Tibial artery (tissue), 4 donors: ENCODE results near the gene TMCC1.
"Not testable (repeated sequence)": the region's sequence is repeated elsewhere in the genome, so short reads cannot be mapped to it uniquely, and the experiment has no call there.

Source experiments
- DNase-seq, 2 donors: peaks; one replicate each; pipeline ENCODE4 v3.0.0-alpha.2; 2019
- H3K27ac ChIP-seq, 2 donors: fragments of 200-600 bp; sonication (generic) in 1 of 2; 1 replicate in 1 of 2; 2 replicates in 1 of 2; pipeline ENCODE4 v1.5.1; 2018 to 2019; ENCODE audit warnings: mild to moderate bottlenecking in 1 of 2
- H3K27me3 ChIP-seq, 2 donors: fragments of 200-600 bp; sonication (generic) in 1 of 2; one replicate each; pipeline versions ENCODE4 v1.5.1 to v1.6.0; 2016 to 2019
- H3K36me3 ChIP-seq, 3 donors: fragments of 200-600 bp; sonication (generic) in 2 of 3; one replicate each; pipeline ENCODE4 v1.5.1; 2016 to 2019; ENCODE audit warnings: mild to moderate bottlenecking in 2 of 3
- H3K4me1 ChIP-seq, 4 donors: fragments of 200-600 bp; sonication (generic) in 2 of 4; 1 replicate in 3 of 4; 2 replicates in 1 of 4; pipeline ENCODE4 v1.5.1; 2016 to 2019
- H3K4me3 ChIP-seq, 2 donors: fragments of 200-600 bp; sonication (generic) in 1 of 2; 1 replicate in 1 of 2; 2 replicates in 1 of 2; pipeline ENCODE4 v1.5.1; 2018 to 2019; ENCODE audit warnings: mild to moderate bottlenecking in 2 of 2
- H3K9me3 ChIP-seq, 3 donors: fragments of 200-600 bp; sonication (generic) in 1 of 3; one replicate each; pipeline ENCODE4 v1.5.1; 2016 to 2019
- CTCF ChIP-seq, 2 experiments: fragments of 200-600 bp in 1 of 2; fragments of 450-650 bp in 1 of 2; IDR thresholded peaks; one replicate each; pipeline ENCODE4 v1.5.1; 2017 to 2019; ENCODE audit warnings: antibody characterized with exemption in 2 of 2, mild to moderate bottlenecking in 1 of 2, moderate library complexity in 1 of 2
- intact Hi-C: fragments of 100-400 bp; cut with DNase I; formaldehyde crosslinking; loops from one replicate; pipeline ENCODE4 v1.15.0; 2023; ENCODE audit warnings: low total_unique reads

Gene TMCC1

GRCh38 chr3:129864519-129864918 is 29.0 kb downstream of the TMCC1 start:
- peaks cover 0 to 16% (median 2%) of the 10 kb centered on the region in 4 donors for H3K4me1 ChIP-seq
- intact Hi-C loops = no loop called here
- no peak overlapping the region for H3K4me3 ChIP-seq
- DNase-seq = no peak
- no peak for TF ChIP-seq CTCF (IDR thresholded peaks at IDR 0.05)
- H3K27me3 ChIP-seq = no peaks in the 10 kb centered on the region
- no peaks in the 10 kb centered on the region for H3K9me3 ChIP-seq
- H3K36me3 ChIP-seq = peaks cover 0 to 8% (median 0%) of the 10 kb centered on the region in 3 donors
- no peak overlapping the region for H3K27ac ChIP-seq

- no peaks in the 10 kb centered on the region for H3K27me3 ChIP-seq
- no peaks in the 10 kb centered on the region for H3K9me3 ChIP-seq
- DNase-seq = no peak
Observed at GRCh38 chr3:129859272-129859671, 34.2 kb downstream of the TMCC1 start.

GRCh38 chr3:129857899-129858298 is 35.6 kb downstream of the TMCC1 start:
- no peak for TF ChIP-seq CTCF (IDR thresholded peaks at IDR 0.05)
- H3K27ac ChIP-seq = no peak overlapping the region
- DNase-seq = no peak

More at GRCh38 chr3:129859272-129859671, 34.2 kb downstream of the TMCC1 start:
- Histone ChIP-seq H3K27ac (no peak overlapping the region), H3K4me3 (no peak overlapping the region), H3K36me3 (no peaks in the 10 kb centered on the region), H3K4me1 (peaks cover 0 to 29% (median 18%) of the 10 kb centered on the region in 4 donors)
- intact Hi-C loops = no loop called here
- no peak for TF ChIP-seq CTCF (IDR thresholded peaks at IDR 0.05)

GRCh38 chr3:129856790-129857189 is 36.7 kb downstream of the TMCC1 start:
- H3K4me3 ChIP-seq, H3K27me3 ChIP-seq, H3K9me3 ChIP-seq, DNase-seq, H3K36me3 ChIP-seq, intact Hi-C loops: not testable (repeated sequence)
- Histone ChIP-seq H3K27ac (peak overlapping the region; percentile 29 to 54), H3K4me1 (peaks cover 0 to 33% (median 18%) of the 10 kb centered on the region in 4 donors)

More at GRCh38 chr3:129857899-129858298, 35.6 kb downstream of the TMCC1 start:
- Histone ChIP-seq H3K4me3 (no peak overlapping the region), H3K27me3 (no peaks in the 10 kb centered on the region), H3K4me1 (peaks cover 0 to 33% (median 18%) of the 10 kb centered on the region in 4 donors), H3K9me3 (no peaks in the 10 kb centered on the region), H3K36me3 (no peaks in the 10 kb centered on the region)
- intact Hi-C loops = no loop called here

- Histone ChIP-seq H3K9me3 (no peaks in the 10 kb centered on the region), H3K27me3 (no peaks in the 10 kb centered on the region), H3K27ac (peak overlapping the region; percentile 29 to 54), H3K36me3 (no peaks in the 10 kb centered on the region), H3K4me1 (peaks cover 0 to 33% (median 18%) of the 10 kb centered on the region in 4 donors), H3K4me3 (no peak overlapping the region)
- intact Hi-C loops = no loop called here
- TF ChIP-seq CTCF (IDR thresholded peaks at IDR 0.05) = no peak
- DNase-seq = no peak
Observed at GRCh38 chr3:129855832-129856419, 37.6 kb downstream of the TMCC1 start.

- no peak for DNase-seq
- H3K4me3 ChIP-seq = no peak overlapping the region
- H3K27me3 ChIP-seq = no peaks in the 10 kb centered on the region
- H3K9me3 ChIP-seq = no peaks in the 10 kb centered on the region
- peaks cover 0 to 33% (median 18%) of the 10 kb centered on the region in 4 donors for H3K4me1 ChIP-seq
- no peaks in the 10 kb centered on the region for H3K36me3 ChIP-seq
- intact Hi-C loops = no loop called here
- TF ChIP-seq CTCF (IDR thresholded peaks at IDR 0.05) = no peak
- H3K27ac ChIP-seq = peak overlapping the region; percentile 29 to 54
Observed at GRCh38 chr3:129855170-129855831, 38.2 kb downstream of the TMCC1 start.
